Activated CD4-positive, alpha-beta memory T cell treated with anti-CD3 and anti-CD28 coated beads for 36 hours (primary cell): ENCODE results near the gene PKHD1. TPM values are rescaled to one million over a fixed set of nuclear protein-coding genes. Genes with fewer than 3 reads are reported as not detected.

Experiments used
- CTCF ChIA-PET: fragments of 350-600 bp; sonication (Branson Sonifier 250); formaldehyde crosslinking; loops from one replicate; lab custom pipeline; 2021; ENCODE audit warnings: antibody characterized with exemption, inconsistent platforms; lab: Charles Lee
- POLR2A ChIA-PET: fragments of 350-600 bp; sonication (Branson Sonifier 250); formaldehyde crosslinking; loops from one replicate; lab custom pipeline; 2021; ENCODE audit warnings: antibody characterized with exemption; lab: Charles Lee
- DNase-seq: peaks from one replicate; pipeline ENCODE4 v3.0.0-alpha.2; 2020
- H3K27ac Mint-ChIP-seq: one replicate; pipeline ENCODE4 v1.8.0; 2021; ENCODE audit warnings: mixed read lengths
- H3K27me3 Mint-ChIP-seq: one replicate; pipeline ENCODE4 v1.8.0; 2021; ENCODE audit warnings: mixed read lengths
- H3K36me3 Mint-ChIP-seq: one replicate; pipeline ENCODE4 v1.8.0; 2021; ENCODE audit warnings: mixed read lengths
- H3K4me1 Mint-ChIP-seq: one replicate; pipeline ENCODE4 v1.8.0; 2021; ENCODE audit warnings: low read depth, mixed read lengths
- H3K4me3 Mint-ChIP-seq: one replicate; pipeline ENCODE4 v1.8.0; 2021; ENCODE audit warnings: mild to moderate bottlenecking, mixed read lengths
- H3K9me3 Mint-ChIP-seq: one replicate; pipeline ENCODE4 v1.8.0; 2021; ENCODE audit warnings: mixed read lengths
- intact Hi-C: fragments of 100-400 bp; cut with micrococcal nuclease; formaldehyde crosslinking; loops from one replicate; pipeline ENCODE4 v1.15.1; 2023
- total RNA-seq, 2 experiments: library from RNA; stranded (reverse); gene quantifications; one replicate each; pipeline ENCODE4 v1.2.3, GENCODE V29; 2021

Gene PKHD1
- total RNA-seq, 2 experiments from 2014 or later = 0.02 TPM; not detected in 1

- Mint-ChIP-seq H3K9me3 (peaks cover 30% of the 10 kb centered on the region), H3K4me3 (no peak overlapping the region), H3K27me3 (no peaks in the 10 kb centered on the region), H3K4me1 (no peaks in the 10 kb centered on the region), H3K36me3 (peaks cover 2% of the 10 kb centered on the region), H3K27ac (no peak overlapping the region)
- ChIA-PET CTCF (no interaction called here), POLR2A (no interaction called here)
- intact Hi-C loops = no loop called here
- no peak for DNase-seq
Measured at GRCh38 chr6:51793393-51793792, 294.0 kb downstream of the PKHD1 start.

GRCh38 chr6:51792273-51793030, 295.0 kb downstream of the PKHD1 start:
- intact Hi-C loops = no loop called here
- no peak for DNase-seq
- Mint-ChIP-seq H3K9me3 (peaks cover 25% of the 10 kb centered on the region), H3K4me1 (no peaks in the 10 kb centered on the region), H3K4me3 (no peak overlapping the region), H3K27me3 (no peaks in the 10 kb centered on the region), H3K27ac (no peak overlapping the region), H3K36me3 (peaks cover 2% of the 10 kb centered on the region)
- ChIA-PET CTCF (no interaction called here), POLR2A (no interaction called here)

DNA sequence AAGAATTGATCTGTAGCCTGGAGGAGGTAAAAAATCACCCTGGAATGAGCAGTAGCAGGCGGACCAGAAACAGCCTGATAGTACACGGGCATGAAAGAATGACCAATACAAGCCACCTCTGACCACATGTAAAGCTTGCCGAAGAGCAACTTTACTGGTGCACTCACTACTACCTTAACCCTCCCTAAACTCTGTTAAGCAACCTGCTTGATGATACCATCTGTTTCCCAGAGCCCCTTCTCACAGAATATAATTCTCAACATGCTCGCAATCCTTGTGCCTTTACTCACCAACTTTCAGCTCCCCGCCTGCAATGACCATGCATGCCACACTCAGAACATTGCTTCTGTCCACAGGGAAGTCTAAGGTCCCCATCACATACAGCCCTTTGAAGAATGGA, 296.5 kb downstream of the PKHD1 start:
- POLR2A ChIA-PET = no interaction called here

GRCh38 chr6:51788121-51788520, 299.3 kb downstream of the PKHD1 start:
- Mint-ChIP-seq H3K4me3 (no peak overlapping the region), H3K9me3 (no peaks in the 10 kb centered on the region), H3K4me1 (no peaks in the 10 kb centered on the region), H3K27ac (no peak overlapping the region), H3K27me3 (no peaks in the 10 kb centered on the region), H3K36me3 (no peaks in the 10 kb centered on the region)
- intact Hi-C loops = no loop called here
- POLR2A ChIA-PET = no interaction called here
- no peak for DNase-seq
- CTCF ChIA-PET = no interaction called here

More for the DNA sequence above, 296.5 kb downstream of the PKHD1 start:
- H3K4me1 Mint-ChIP-seq = no peaks in the 10 kb centered on the region
- H3K4me3 Mint-ChIP-seq = no peak overlapping the region
- no peaks in the 10 kb centered on the region for H3K36me3 Mint-ChIP-seq
- no peak for DNase-seq
- intact Hi-C loops = no loop called here
- CTCF ChIA-PET = no interaction called here
- no peaks in the 10 kb centered on the region for H3K27me3 Mint-ChIP-seq
- H3K9me3 Mint-ChIP-seq = peaks cover 13% of the 10 kb centered on the region
- no peak overlapping the region for H3K27ac Mint-ChIP-seq

DNA sequence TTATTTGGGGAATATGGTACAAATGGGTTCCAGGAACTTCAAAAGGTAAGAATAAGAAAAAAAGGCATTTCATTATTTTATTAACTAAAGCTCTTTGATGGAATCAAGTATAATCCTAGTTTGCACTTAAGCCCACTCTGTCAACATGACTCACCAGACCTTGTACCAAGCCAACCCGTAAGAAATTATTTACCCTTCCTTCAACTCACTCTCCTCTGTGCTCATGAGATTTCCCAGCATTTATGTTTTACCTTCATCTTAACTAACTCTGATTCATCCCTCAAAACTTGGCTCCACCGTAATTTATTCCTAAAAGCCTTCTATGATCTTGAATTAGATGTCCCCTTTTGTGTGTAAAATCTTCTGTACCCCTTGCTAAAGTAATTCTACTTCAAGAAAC, 308.7 kb downstream of the PKHD1 start:
- H3K36me3 Mint-ChIP-seq = no peaks in the 10 kb centered on the region
- no peaks in the 10 kb centered on the region for H3K9me3 Mint-ChIP-seq
- ChIA-PET POLR2A (no interaction called here), CTCF (no interaction called here)
- H3K4me1 Mint-ChIP-seq = no peaks in the 10 kb centered on the region
- no peaks in the 10 kb centered on the region for H3K27me3 Mint-ChIP-seq
- DNase-seq = no peak
- no peak overlapping the region for H3K4me3 Mint-ChIP-seq
- intact Hi-C loops = no loop called here
- H3K27ac Mint-ChIP-seq = no peak overlapping the region

GRCh38 chr6:51777618-51778017, 309.8 kb downstream of the PKHD1 start:
- Mint-ChIP-seq H3K4me3 (no peak overlapping the region), H3K36me3 (no peaks in the 10 kb centered on the region), H3K27ac (no peak overlapping the region), H3K4me1 (no peaks in the 10 kb centered on the region), H3K27me3 (no peaks in the 10 kb centered on the region), H3K9me3 (no peaks in the 10 kb centered on the region)
- ChIA-PET POLR2A (no interaction called here), CTCF (no interaction called here)
- intact Hi-C loops = no loop called here
- no peak for DNase-seq

- H3K36me3 Mint-ChIP-seq = no peaks in the 10 kb centered on the region
- DNase-seq = no peak
- H3K27me3 Mint-ChIP-seq = no peaks in the 10 kb centered on the region
- CTCF ChIA-PET = no interaction called here
- no peak overlapping the region for H3K27ac Mint-ChIP-seq
- POLR2A ChIA-PET = no interaction called here
- intact Hi-C loops = no loop called here
- H3K9me3 Mint-ChIP-seq = no peaks in the 10 kb centered on the region
- no peaks in the 10 kb centered on the region for H3K4me1 Mint-ChIP-seq
- H3K4me3 Mint-ChIP-seq = no peak overlapping the region
Measured at GRCh38 chr6:51775942-51776860, 311.2 kb downstream of the PKHD1 start.

GRCh38 chr6:51768087-51768486, 319.3 kb downstream of the PKHD1 start:
- intact Hi-C loops = no loop called here
- Mint-ChIP-seq H3K4me1 (no peaks in the 10 kb centered on the region), H3K9me3 (peaks cover 14% of the 10 kb centered on the region), H3K27ac (no peak overlapping the region), H3K36me3 (no peaks in the 10 kb centered on the region), H3K27me3 (no peaks in the 10 kb centered on the region), H3K4me3 (no peak overlapping the region)
- no peak for DNase-seq
- POLR2A ChIA-PET = no interaction called here
- CTCF ChIA-PET = no interaction called here

DNA sequence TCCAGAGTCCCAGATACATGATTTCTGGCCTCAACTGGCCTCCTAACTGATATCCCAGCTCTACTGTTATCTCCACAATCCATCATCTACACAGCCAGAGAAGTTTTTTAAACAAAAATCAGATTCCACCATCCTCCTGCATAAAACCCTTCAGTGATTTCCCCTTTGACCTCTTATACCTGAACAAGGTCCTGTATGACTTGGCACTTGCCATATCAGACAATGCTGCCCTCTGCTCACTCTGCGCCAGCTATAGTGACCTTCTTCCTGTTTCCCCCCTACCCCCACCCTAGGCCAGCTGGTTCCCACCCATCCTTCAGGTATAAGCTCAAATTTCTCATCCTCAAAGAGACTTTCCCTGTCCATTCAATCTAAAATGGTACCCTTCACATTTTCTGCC, 322.2 kb downstream of the PKHD1 start:
- peaks cover 12% of the 10 kb centered on the region for H3K9me3 Mint-ChIP-seq
- CTCF ChIA-PET = no interaction called here
- no peak overlapping the region for H3K27ac Mint-ChIP-seq
- no peaks in the 10 kb centered on the region for H3K4me1 Mint-ChIP-seq
- intact Hi-C loops = no loop called here
- H3K4me3 Mint-ChIP-seq = no peak overlapping the region
- no peaks in the 10 kb centered on the region for H3K36me3 Mint-ChIP-seq
- POLR2A ChIA-PET = no interaction called here
- no peaks in the 10 kb centered on the region for H3K27me3 Mint-ChIP-seq
- DNase-seq = no peak

GRCh38 chr6:51753635-51754034, 333.8 kb downstream of the PKHD1 start:
- CTCF ChIA-PET = interaction anchor here (2.3 kb wide), 1 partner anchor 10 kb away, joined by 6 read pairs; no protein-coding TSS in a partner anchor
- peak; percentile 10 for DNase-seq

GRCh38 chr6:51743999-51744398, 343.4 kb downstream of the PKHD1 start:
- H3K9me3 Mint-ChIP-seq = no peaks in the 10 kb centered on the region
- CTCF ChIA-PET = no interaction called here
- intact Hi-C loops = no loop called here
- no peaks in the 10 kb centered on the region for H3K4me1 Mint-ChIP-seq
- DNase-seq = no peak
- no peak overlapping the region for H3K4me3 Mint-ChIP-seq
- H3K27me3 Mint-ChIP-seq = no peaks in the 10 kb centered on the region
- no peaks in the 10 kb centered on the region for H3K36me3 Mint-ChIP-seq
- POLR2A ChIA-PET = no interaction called here
- H3K27ac Mint-ChIP-seq = no peak overlapping the region

More at GRCh38 chr6:51753635-51754034, 333.8 kb downstream of the PKHD1 start:
- intact Hi-C loops = no loop called here
- no peaks in the 10 kb centered on the region for H3K27me3 Mint-ChIP-seq
- no peaks in the 10 kb centered on the region for H3K36me3 Mint-ChIP-seq
- H3K27ac Mint-ChIP-seq = no peak overlapping the region
- POLR2A ChIA-PET = no interaction called here
- no peaks in the 10 kb centered on the region for H3K9me3 Mint-ChIP-seq
- H3K4me3 Mint-ChIP-seq = no peak overlapping the region
- no peaks in the 10 kb centered on the region for H3K4me1 Mint-ChIP-seq

- no peak overlapping the region for H3K4me3 Mint-ChIP-seq
Measured at GRCh38 chr6:51740658-51741057, 346.8 kb downstream of the PKHD1 start.

More at GRCh38 chr6:51740658-51741057, 346.8 kb downstream of the PKHD1 start:
- no peak for DNase-seq
- Mint-ChIP-seq H3K9me3 (no peaks in the 10 kb centered on the region), H3K36me3 (no peaks in the 10 kb centered on the region), H3K27ac (no peak overlapping the region), H3K27me3 (no peaks in the 10 kb centered on the region), H3K4me1 (no peaks in the 10 kb centered on the region)
- POLR2A ChIA-PET = no interaction called here
- intact Hi-C loops = no loop called here
- CTCF ChIA-PET = no interaction called here
